GM23338 (cell line): Measurements from ENCODE around the gene YPEL5. TPM values are rescaled to one million over a fixed set of nuclear protein-coding genes. Genes with fewer than 3 reads are reported as not detected.

ENCODE experiments used
- ATAC-seq: fragments of 200-7000 bp; cut with Tn5 transposase; 3 replicates; pipeline ENCODE4 v1.9.1; 2020
- DNase-seq: peaks from one replicate; pipeline ENCODE4 v3.0.0-alpha.2; 2015; ENCODE audit warnings: low spot score
- H2AFZ ChIP-seq: fragments of 200-600 bp; sonication (generic); 2 replicates; pipeline ENCODE4 v1.8.0; 2016; ENCODE audit warnings: antibody characterized with exemption, mild to moderate bottlenecking, moderate library complexity
- H3F3A ChIP-seq: fragments of 200-600 bp; sonication (generic); replicated peaks from 2 replicates; pipeline ENCODE4 v1.8.0; 2017; ENCODE audit warnings: antibody characterized with exemption, mixed run types, low read depth
- H3K27ac ChIP-seq: fragments of 200-600 bp; sonication (generic); 2 replicates; pipeline ENCODE4 v1.6.1; 2016; ENCODE audit warnings: low read depth
- H3K27me3 ChIP-seq: fragments of 200-600 bp; sonication (generic); 2 replicates; pipeline ENCODE4 v1.8.0; 2016; ENCODE audit warnings: mild to moderate bottlenecking, mixed run types, moderate library complexity; ENCODE audit not compliant: insufficient read depth
- H3K36me3 ChIP-seq: fragments of 200-600 bp; sonication (generic); 2 replicates; pipeline ENCODE4 v1.8.0; 2016; ENCODE audit warnings: mild to moderate bottlenecking; ENCODE audit not compliant: insufficient read depth
- H3K4me1 ChIP-seq: fragments of 200-600 bp; sonication (generic); 2 replicates; pipeline ENCODE4 v1.8.0; 2016; ENCODE audit warnings: mild to moderate bottlenecking, moderate library complexity; ENCODE audit not compliant: insufficient read depth
- H3K4me2 ChIP-seq: fragments of 200-600 bp; sonication (generic); 2 replicates; pipeline ENCODE4 v1.7.1; 2017; ENCODE audit warnings: mixed run types
- H3K4me3 ChIP-seq: fragments of 200-600 bp; sonication (generic); 2 replicates; pipeline ENCODE4 v1.6.1; 2016; ENCODE audit warnings: mixed run types
- H3K79me2 ChIP-seq: fragments of 200-600 bp; sonication (generic); replicated peaks from 2 replicates; pipeline ENCODE4 v1.8.0; 2017; ENCODE audit warnings: mild to moderate bottlenecking; ENCODE audit not compliant: insufficient read depth
- H3K9me2 ChIP-seq: fragments of 200-600 bp; sonication (generic); 2 replicates; pipeline ENCODE4 v1.8.0; 2017; ENCODE audit not compliant: insufficient read depth
- H4K20me1 ChIP-seq: fragments of 200-600 bp; sonication (generic); replicated peaks from 2 replicates; pipeline ENCODE4 v1.8.0; 2017; ENCODE audit warnings: mild to moderate bottlenecking; ENCODE audit not compliant: insufficient read depth
- H3K27ac Mint-ChIP-seq: 2 replicates; pipeline ENCODE4 v1.8.0; 2020; ENCODE audit warnings: inconsistent platforms, mild to moderate bottlenecking, moderate library complexity, mixed read lengths
- H3K27me3 Mint-ChIP-seq: 3 replicates; pipeline ENCODE4 v1.8.0; 2022; ENCODE audit warnings: low read depth, mild to moderate bottlenecking, moderate library complexity, mixed read lengths, inconsistent platforms; ENCODE audit not compliant: insufficient read depth, poor library complexity
- H3K36me3 Mint-ChIP-seq: 3 replicates; pipeline ENCODE4 v1.8.0; 2021; ENCODE audit warnings: low read depth, mild to moderate bottlenecking, inconsistent platforms, moderate library complexity, mixed read lengths
- H3K4me1 Mint-ChIP-seq: 3 replicates; pipeline ENCODE4 v1.8.0; 2020; ENCODE audit warnings: mild to moderate bottlenecking, inconsistent platforms, mixed read lengths
- H3K4me3 Mint-ChIP-seq: 3 replicates; pipeline ENCODE4 v1.8.0; 2021; ENCODE audit warnings: moderate library complexity, mild to moderate bottlenecking, inconsistent platforms, mixed read lengths
- H3K9me3 Mint-ChIP-seq: 3 replicates; pipeline ENCODE4 v1.8.0; 2020; ENCODE audit warnings: moderate library complexity, mild to moderate bottlenecking, inconsistent platforms, mixed read lengths
- EZH2 ChIP-seq: fragments of 200-600 bp; sonication (generic); IDR thresholded peaks from one replicate; pipeline ENCODE4 v1.8.0; 2017; ENCODE audit warnings: antibody characterized with exemption, mild to moderate bottlenecking, low read depth; ENCODE audit not compliant: unreplicated experiment
- JUNB ChIP-seq: IDR thresholded peaks from one replicate; pipeline ENCODE4 v1.6.1; 2016; ENCODE audit warnings: antibody characterized with exemption; ENCODE audit not compliant: unreplicated experiment
- POLR2AphosphoS5 ChIP-seq: IDR thresholded peaks from 2 replicates; pipeline ENCODE4 v1.6.1; 2016; ENCODE audit warnings: antibody characterized with exemption, low read depth
- STAT1 ChIP-seq: IDR thresholded peaks from one replicate; pipeline ENCODE4 v1.6.1; 2016; ENCODE audit warnings: antibody characterized with exemption; ENCODE audit not compliant: unreplicated experiment
- ZNF114 ChIP-seq: fragments of 250-450 bp; sonication (Bioruptor Pico); IDR thresholded peaks from 2 replicates; pipeline ENCODE4 v1.5.0; 2020; ENCODE audit warnings: mild to moderate bottlenecking, moderate library complexity
- ZNF331 ChIP-seq: fragments of 250-450 bp; sonication (Bioruptor Pico); IDR thresholded peaks from 2 replicates; pipeline ENCODE4 v1.5.0; 2020; ENCODE audit warnings: low read depth, mild to moderate bottlenecking, moderate library complexity
- polyA plus RNA-seq: library from polyadenylated mRNA; unstranded; fragments of >200 nt; fragmentation: Nextera tagmentation; extraction: Ambion mirVana; gene quantifications from 2 replicates; pipeline ENCODE4 v1.2.1, GENCODE V29; 2016
- total RNA-seq: library from RNA; depleted of rRNA; stranded (reverse); fragments of >200 nt; shearing (Covaris generic); gene quantifications from 2 replicates; pipeline ENCODE4 v1.2.3, GENCODE V29; 2014
- TF ChIP-seq, protein P1 (sequence below): IDR thresholded peaks from one replicate; pipeline ENCODE4 v1.6.1; 2018; ENCODE audit warnings: antibody characterized with exemption; ENCODE audit not compliant: unreplicated experiment
- TF ChIP-seq, protein P2 (sequence below): IDR thresholded peaks from 2 replicates; pipeline ENCODE4 v1.6.1; 2016; ENCODE audit warnings: antibody characterized with exemption
- TF ChIP-seq, protein P3 (sequence below): fragments of 250-450 bp; sonication (Bioruptor Pico); IDR thresholded peaks from 2 replicates; pipeline ENCODE4 v1.5.0; 2020; ENCODE audit warnings: mild to moderate bottlenecking, moderate library complexity

The YPEL5 gene
- total and polyA plus RNA-seq, 2 experiments from 2014 or later, result 24.9 to 31.1 TPM

DNA sequence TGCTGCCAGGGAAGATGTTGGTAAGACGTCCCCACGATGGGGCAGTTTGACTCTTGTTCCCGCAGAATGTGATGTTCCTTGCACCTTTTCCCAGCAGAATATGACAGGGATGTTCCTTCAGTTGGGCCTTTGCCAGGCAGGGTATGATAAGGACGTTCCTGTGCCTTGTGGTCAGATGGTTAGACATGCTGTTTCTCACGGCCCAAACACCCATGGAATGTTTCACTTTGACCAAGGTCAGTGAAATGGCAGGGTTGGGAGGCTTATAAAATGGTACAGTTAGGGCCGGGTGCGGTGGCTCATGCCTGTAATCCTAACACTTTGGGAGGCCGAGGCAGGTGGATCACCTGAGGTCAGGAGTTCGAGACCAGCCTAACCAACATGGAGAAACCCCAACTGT is 40.3 kb upstream of the YPEL5 start (continued):
- TF ChIP-seq, protein P1, sequence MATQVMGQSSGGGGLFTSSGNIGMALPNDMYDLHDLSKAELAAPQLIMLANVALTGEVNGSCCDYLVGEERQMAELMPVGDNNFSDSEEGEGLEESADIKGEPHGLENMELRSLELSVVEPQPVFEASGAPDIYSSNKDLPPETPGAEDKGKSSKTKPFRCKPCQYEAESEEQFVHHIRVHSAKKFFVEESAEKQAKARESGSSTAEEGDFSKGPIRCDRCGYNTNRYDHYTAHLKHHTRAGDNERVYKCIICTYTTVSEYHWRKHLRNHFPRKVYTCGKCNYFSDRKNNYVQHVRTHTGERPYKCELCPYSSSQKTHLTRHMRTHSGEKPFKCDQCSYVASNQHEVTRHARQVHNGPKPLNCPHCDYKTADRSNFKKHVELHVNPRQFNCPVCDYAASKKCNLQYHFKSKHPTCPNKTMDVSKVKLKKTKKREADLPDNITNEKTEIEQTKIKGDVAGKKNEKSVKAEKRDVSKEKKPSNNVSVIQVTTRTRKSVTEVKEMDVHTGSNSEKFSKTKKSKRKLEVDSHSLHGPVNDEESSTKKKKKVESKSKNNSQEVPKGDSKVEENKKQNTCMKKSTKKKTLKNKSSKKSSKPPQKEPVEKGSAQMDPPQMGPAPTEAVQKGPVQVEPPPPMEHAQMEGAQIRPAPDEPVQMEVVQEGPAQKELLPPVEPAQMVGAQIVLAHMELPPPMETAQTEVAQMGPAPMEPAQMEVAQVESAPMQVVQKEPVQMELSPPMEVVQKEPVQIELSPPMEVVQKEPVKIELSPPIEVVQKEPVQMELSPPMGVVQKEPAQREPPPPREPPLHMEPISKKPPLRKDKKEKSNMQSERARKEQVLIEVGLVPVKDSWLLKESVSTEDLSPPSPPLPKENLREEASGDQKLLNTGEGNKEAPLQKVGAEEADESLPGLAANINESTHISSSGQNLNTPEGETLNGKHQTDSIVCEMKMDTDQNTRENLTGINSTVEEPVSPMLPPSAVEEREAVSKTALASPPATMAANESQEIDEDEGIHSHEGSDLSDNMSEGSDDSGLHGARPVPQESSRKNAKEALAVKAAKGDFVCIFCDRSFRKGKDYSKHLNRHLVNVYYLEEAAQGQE, result no peak
- TF ChIP-seq ZNF114 (CRISPR knock-in tag) (no peak), ZNF331 (CRISPR knock-in tag) (no peak), EZH2 (no peak), STAT1 (no peak), JUNB (no peak)
- TF ChIP-seq, protein P2, sequence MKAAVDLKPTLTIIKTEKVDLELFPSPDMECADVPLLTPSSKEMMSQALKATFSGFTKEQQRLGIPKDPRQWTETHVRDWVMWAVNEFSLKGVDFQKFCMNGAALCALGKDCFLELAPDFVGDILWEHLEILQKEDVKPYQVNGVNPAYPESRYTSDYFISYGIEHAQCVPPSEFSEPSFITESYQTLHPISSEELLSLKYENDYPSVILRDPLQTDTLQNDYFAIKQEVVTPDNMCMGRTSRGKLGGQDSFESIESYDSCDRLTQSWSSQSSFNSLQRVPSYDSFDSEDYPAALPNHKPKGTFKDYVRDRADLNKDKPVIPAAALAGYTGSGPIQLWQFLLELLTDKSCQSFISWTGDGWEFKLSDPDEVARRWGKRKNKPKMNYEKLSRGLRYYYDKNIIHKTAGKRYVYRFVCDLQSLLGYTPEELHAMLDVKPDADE, result no peak

DNA sequence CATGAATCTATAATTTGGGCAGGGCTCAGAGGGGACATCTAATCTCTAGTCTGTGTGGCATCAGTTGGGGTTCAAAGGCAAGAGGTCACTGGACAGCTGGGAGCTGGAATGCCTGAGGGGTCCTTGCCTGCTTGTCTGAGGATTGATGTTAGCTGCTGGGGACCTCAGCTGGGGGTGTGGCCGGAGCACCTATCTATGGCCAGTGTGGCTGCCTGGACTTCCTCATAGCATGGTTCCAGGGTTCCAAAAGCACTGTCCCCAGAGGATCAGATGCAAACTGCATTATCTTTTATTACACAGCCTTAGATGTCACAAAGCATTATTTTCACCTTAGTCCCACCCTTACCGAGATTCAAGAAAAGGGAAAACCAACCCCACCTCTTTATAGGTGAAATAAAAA is 38.6 kb upstream of the YPEL5 start:
- Histone ChIP-seq H3K27ac (no peak overlapping the region), H3K9me2 (no peaks in the 10 kb centered on the region), H3K79me2 (no peaks in the 10 kb centered on the region), H4K20me1 (no peaks in the 10 kb centered on the region), H3F3A (no peaks in the 10 kb centered on the region), H2AFZ (no peak overlapping the region), H3K4me2 (no peak overlapping the region), H3K4me1 (peaks cover 11% of the 10 kb centered on the region), H3K27me3 (no peaks in the 10 kb centered on the region), H3K4me3 (no peak overlapping the region), H3K36me3 (no peaks in the 10 kb centered on the region)
- Mint-ChIP-seq H3K36me3 (no peaks in the 10 kb centered on the region), H3K4me1 (peaks cover 12% of the 10 kb centered on the region), H3K4me3 (no peak overlapping the region), H3K27me3 (no peaks in the 10 kb centered on the region), H3K9me3 (no peaks in the 10 kb centered on the region), H3K27ac (no peak overlapping the region)
- no peak for DNase-seq
- TF ChIP-seq POLR2AphosphoS5, result no peak
- ATAC-seq, result no peak

DNA sequence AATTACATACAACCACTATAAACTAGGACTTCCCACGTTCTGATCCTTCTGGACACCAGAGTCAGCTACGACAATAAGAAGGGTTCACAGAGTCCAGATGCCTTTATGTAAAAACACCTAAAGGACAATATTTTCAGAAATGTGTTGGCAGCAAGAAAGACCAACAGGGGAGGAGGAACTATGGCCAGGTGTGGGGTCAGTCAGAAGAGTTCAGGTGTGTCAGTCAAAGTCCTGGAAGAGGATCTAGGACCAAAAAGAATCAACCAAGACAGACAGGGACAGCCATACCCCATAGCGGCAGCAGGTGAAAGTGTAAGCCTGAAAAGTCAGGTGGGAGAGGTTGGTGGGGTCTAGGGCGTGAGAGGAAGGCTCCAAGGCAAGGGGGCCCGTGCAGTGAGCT is 38.0 kb upstream of the YPEL5 start:
- no peaks in the 10 kb centered on the region for H3K79me2 ChIP-seq
- no peaks in the 10 kb centered on the region for H3K9me2 ChIP-seq
- H3K4me2 ChIP-seq, result no peak overlapping the region
- no peaks in the 10 kb centered on the region for H3K9me3 Mint-ChIP-seq
- H3F3A ChIP-seq, result no peaks in the 10 kb centered on the region
- no peak overlapping the region for H3K4me3 ChIP-seq
- peaks cover 10% of the 10 kb centered on the region for H3K4me1 Mint-ChIP-seq
- no peak overlapping the region for H2AFZ ChIP-seq
- H3K27ac Mint-ChIP-seq, result no peak overlapping the region
- DNase-seq, result no peak
- no peak overlapping the region for H3K4me3 Mint-ChIP-seq
- H3K27me3 ChIP-seq, result no peaks in the 10 kb centered on the region
- no peak for ATAC-seq
- no peaks in the 10 kb centered on the region for H3K27me3 Mint-ChIP-seq
- H4K20me1 ChIP-seq, result no peaks in the 10 kb centered on the region
- H3K27ac ChIP-seq, result no peak overlapping the region
- no peaks in the 10 kb centered on the region for H3K36me3 Mint-ChIP-seq
- H3K36me3 ChIP-seq, result no peaks in the 10 kb centered on the region
- H3K4me1 ChIP-seq, result peaks cover 7% of the 10 kb centered on the region
- TF ChIP-seq, protein P3, sequence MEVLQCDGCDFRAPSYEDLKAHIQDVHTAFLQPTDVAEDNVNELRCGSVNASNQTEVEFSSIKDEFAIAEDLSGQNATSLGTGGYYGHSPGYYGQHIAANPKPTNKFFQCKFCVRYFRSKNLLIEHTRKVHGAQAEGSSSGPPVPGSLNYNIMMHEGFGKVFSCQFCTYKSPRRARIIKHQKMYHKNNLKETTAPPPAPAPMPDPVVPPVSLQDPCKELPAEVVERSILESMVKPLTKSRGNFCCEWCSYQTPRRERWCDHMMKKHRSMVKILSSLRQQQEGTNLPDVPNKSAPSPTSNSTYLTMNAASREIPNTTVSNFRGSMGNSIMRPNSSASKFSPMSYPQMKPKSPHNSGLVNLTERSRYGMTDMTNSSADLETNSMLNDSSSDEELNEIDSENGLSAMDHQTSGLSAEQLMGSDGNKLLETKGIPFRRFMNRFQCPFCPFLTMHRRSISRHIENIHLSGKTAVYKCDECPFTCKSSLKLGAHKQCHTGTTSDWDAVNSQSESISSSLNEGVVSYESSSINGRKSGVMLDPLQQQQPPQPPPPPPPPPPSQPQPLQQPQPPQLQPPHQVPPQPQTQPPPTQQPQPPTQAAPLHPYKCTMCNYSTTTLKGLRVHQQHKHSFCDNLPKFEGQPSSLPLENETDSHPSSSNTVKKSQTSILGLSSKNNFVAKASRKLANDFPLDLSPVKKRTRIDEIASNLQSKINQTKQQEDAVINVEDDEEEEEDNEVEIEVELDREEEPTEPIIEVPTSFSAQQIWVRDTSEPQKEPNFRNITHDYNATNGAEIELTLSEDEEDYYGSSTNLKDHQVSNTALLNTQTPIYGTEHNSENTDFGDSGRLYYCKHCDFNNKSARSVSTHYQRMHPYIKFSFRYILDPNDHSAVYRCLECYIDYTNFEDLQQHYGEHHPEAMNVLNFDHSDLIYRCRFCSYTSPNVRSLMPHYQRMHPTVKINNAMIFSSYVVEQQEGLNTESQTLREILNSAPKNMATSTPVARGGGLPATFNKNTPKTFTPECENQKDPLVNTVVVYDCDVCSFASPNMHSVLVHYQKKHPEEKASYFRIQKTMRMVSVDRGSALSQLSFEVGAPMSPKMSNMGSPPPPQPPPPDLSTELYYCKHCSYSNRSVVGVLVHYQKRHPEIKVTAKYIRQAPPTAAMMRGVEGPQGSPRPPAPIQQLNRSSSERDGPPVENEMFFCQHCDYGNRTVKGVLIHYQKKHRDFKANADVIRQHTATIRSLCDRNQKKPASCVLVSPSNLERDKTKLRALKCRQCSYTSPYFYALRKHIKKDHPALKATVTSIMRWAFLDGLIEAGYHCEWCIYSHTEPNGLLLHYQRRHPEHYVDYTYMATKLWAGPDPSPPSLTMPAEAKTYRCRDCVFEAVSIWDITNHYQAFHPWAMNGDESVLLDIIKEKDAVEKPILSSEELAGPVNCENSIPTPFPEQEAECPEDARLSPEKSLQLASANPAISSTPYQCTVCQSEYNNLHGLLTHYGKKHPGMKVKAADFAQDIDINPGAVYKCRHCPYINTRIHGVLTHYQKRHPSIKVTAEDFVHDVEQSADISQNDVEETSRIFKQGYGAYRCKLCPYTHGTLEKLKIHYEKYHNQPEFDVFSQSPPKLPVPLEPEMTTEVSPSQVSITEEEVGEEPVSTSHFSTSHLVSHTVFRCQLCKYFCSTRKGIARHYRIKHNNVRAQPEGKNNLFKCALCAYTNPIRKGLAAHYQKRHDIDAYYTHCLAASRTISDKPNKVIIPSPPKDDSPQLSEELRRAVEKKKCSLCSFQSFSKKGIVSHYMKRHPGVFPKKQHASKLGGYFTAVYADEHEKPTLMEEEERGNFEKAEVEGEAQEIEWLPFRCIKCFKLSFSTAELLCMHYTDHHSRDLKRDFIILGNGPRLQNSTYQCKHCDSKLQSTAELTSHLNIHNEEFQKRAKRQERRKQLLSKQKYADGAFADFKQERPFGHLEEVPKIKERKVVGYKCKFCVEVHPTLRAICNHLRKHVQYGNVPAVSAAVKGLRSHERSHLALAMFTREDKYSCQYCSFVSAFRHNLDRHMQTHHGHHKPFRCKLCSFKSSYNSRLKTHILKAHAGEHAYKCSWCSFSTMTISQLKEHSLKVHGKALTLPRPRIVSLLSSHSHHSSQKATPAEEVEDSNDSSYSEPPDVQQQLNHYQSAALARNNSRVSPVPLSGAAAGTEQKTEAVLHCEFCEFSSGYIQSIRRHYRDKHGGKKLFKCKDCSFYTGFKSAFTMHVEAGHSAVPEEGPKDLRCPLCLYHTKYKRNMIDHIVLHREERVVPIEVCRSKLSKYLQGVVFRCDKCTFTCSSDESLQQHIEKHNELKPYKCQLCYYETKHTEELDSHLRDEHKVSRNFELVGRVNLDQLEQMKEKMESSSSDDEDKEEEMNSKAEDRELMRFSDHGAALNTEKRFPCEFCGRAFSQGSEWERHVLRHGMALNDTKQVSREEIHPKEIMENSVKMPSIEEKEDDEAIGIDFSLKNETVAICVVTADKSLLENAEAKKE, result no peak
- no peak for TF ChIP-seq ZNF114 (CRISPR knock-in tag)
